Measurements from ENCODE around the gene TAS2R30. TPM values are rescaled to one million over a fixed set of nuclear protein-coding genes. Genes with fewer than 3 reads are reported as not detected.

Gene TAS2R30
- total and polyA plus RNA-seq, 2 donors = 0.14 to 1.7 TPM

DNA sequence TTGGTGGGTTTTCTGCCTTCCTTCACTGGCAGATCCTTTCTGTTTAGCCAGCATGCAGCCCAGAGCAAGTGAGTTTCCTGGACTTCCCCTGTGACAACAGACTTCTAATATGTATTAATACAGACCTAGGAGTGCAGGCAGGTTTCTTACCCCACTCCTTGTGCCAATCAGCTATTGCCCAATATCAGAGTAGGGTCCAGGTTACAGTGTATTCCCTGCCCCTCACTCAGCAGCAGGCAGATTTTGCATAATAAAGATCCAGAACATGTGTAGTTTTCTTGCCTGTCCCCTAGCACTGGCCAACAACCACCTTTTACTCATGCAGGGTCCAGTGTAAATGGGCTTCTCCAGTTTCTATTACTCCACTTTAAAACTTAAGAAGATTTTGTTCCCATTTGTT lies 31.9 kb upstream of the TAS2R30 start:
- H3K9me3 ChIP-seq (ENCODE audit: control insufficient read depth in 2 of 2, insufficient read depth in 1 of 2, low read length in 1 of 2) = no peaks in the 10 kb centered on the region
- DNase-seq (ENCODE audit: low read depth in 6 of 9, low spot score in 9 of 9) = no peak
- no peak overlapping the region for H3K4me3 ChIP-seq (ENCODE audit: low read length in 2 of 2)
- no peaks in the 10 kb centered on the region for H3K27me3 ChIP-seq (ENCODE audit: control insufficient read depth in 2 of 2, insufficient read depth in 1 of 2, low read length in 1 of 2)
- no peak overlapping the region for H3K27ac ChIP-seq (ENCODE audit: low read depth in 1 of 2, low read length in 1 of 2)
- H3K4me1 ChIP-seq (ENCODE audit: control insufficient read depth in 2 of 2, insufficient read depth in 2 of 2, low read length in 2 of 2) = peaks cover 5% of the 10 kb centered on the region in 2 donors
- H3K36me3 ChIP-seq (ENCODE audit: control insufficient read depth in 2 of 2, insufficient read depth in 2 of 2, low read length in 1 of 2) = peaks cover 7 to 25% of the 10 kb centered on the region in 2 donors

GRCh38 chr12:11164384-11164783 lies 29.9 kb upstream of the TAS2R30 start:
- Histone ChIP-seq H3K36me3 (ENCODE audit: control insufficient read depth in 2 of 2, insufficient read depth in 2 of 2, low read length in 1 of 2) (peaks cover 7 to 22% of the 10 kb centered on the region in 2 donors), H3K4me1 (ENCODE audit: control insufficient read depth in 2 of 2, insufficient read depth in 2 of 2, low read length in 2 of 2) (peaks cover 2 to 3% of the 10 kb centered on the region in 2 donors)
- DNase-seq (ENCODE audit: low read depth in 6 of 9, low spot score in 9 of 9) = no peak

DNA sequence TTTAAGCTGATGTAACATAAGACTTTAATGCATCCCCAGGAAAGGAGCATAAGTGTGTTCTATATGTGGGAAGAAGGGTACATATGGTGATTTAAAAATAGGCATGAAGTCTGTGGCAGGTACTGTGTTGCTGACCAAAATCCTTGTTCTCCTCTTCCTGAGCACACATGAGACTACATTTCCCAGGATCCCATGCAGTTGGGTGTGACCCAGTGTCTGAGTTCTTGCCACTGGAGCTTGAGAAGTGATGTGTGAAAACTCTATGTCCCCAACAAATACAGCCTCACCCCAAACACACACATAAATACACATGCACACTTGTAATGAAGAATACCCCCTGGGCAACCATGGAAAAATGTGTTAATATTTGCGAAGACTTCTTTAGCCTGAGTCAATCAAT lies 28.1 kb upstream of the TAS2R30 start:
- H3K27me3 ChIP-seq (ENCODE audit: control insufficient read depth in 2 of 2, insufficient read depth in 1 of 2, low read length in 1 of 2) = no peaks in the 10 kb centered on the region
- WGBS = 100% methylated on average over 1 of the region's 1 CpG

More at GRCh38 chr12:11164384-11164783, 29.9 kb upstream of the TAS2R30 start:
- Histone ChIP-seq H3K4me3 (ENCODE audit: low read length in 2 of 2) (no peak overlapping the region), H3K27ac (ENCODE audit: low read depth in 1 of 2, low read length in 1 of 2) (no peak overlapping the region), H3K27me3 (ENCODE audit: control insufficient read depth in 2 of 2, insufficient read depth in 1 of 2, low read length in 1 of 2) (no peaks in the 10 kb centered on the region), H3K9me3 (ENCODE audit: control insufficient read depth in 2 of 2, insufficient read depth in 1 of 2, low read length in 1 of 2) (no peaks in the 10 kb centered on the region)

GRCh38 chr12:11158885-11159444 lies 24.5 kb upstream of the TAS2R30 start:
- Histone ChIP-seq H3K27ac (ENCODE audit: low read depth in 1 of 2, low read length in 1 of 2) (no peak overlapping the region), H3K27me3 (ENCODE audit: control insufficient read depth in 2 of 2, insufficient read depth in 1 of 2, low read length in 1 of 2) (no peaks in the 10 kb centered on the region), H3K4me1 (ENCODE audit: control insufficient read depth in 2 of 2, insufficient read depth in 2 of 2, low read length in 2 of 2) (no peaks in the 10 kb centered on the region), H3K9me3 (ENCODE audit: control insufficient read depth in 2 of 2, insufficient read depth in 1 of 2, low read length in 1 of 2) (no peaks in the 10 kb centered on the region), H3K36me3 (ENCODE audit: control insufficient read depth in 2 of 2, insufficient read depth in 2 of 2, low read length in 1 of 2) (peaks cover 0 to 11% of the 10 kb centered on the region in 2 donors), H3K4me3 (ENCODE audit: low read length in 2 of 2) (no peak overlapping the region)
- WGBS = 77% methylated on average over 5 of the region's 5 CpGs
- DNase-seq (ENCODE audit: low read depth in 6 of 9, low spot score in 9 of 9) = no peak

More for the DNA sequence above, 28.1 kb upstream of the TAS2R30 start:
- Histone ChIP-seq H3K27ac (ENCODE audit: low read depth in 1 of 2, low read length in 1 of 2) (no peak overlapping the region), H3K36me3 (ENCODE audit: control insufficient read depth in 2 of 2, insufficient read depth in 2 of 2, low read length in 1 of 2) (peaks cover 7 to 18% of the 10 kb centered on the region in 2 donors), H3K4me3 (ENCODE audit: low read length in 2 of 2) (no peak overlapping the region), H3K9me3 (ENCODE audit: control insufficient read depth in 2 of 2, insufficient read depth in 1 of 2, low read length in 1 of 2) (no peaks in the 10 kb centered on the region), H3K4me1 (ENCODE audit: control insufficient read depth in 2 of 2, insufficient read depth in 2 of 2, low read length in 2 of 2) (no peaks in the 10 kb centered on the region)
- DNase-seq (ENCODE audit: low read depth in 6 of 9, low spot score in 9 of 9) = peak in 1 of 9 donors; percentile 7

DNA sequence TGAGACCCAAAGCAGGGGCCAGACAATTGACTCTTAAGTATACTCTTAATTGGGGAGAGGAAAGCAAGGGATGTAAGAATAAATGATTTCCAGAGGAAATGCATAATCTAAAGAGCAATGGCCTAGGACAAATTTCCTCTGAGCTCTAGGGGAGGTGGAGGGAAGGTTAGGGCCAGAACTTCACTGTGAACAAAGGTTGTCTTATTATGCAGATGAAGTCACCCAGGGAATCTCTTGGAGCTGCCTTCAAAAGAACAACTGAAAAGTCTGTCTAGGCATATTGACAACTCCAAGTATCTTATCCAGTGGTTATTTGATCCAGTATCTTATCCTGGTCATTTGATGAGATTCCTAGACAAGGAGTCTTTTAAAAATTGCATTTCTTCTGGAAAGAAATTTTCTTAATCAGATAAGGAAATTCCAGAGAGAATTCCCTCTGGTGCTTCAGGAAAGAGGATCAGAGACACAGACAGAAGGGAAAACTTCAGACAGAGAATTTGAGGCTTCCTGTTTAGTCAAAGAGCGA lies 20.0 kb upstream of the TAS2R30 start:
- Histone ChIP-seq H3K4me1 (ENCODE audit: control insufficient read depth in 2 of 2, insufficient read depth in 2 of 2, low read length in 2 of 2) (no peaks in the 10 kb centered on the region), H3K36me3 (ENCODE audit: control insufficient read depth in 2 of 2, insufficient read depth in 2 of 2, low read length in 1 of 2) (peaks cover 0 to 4% of the 10 kb centered on the region in 2 donors), H3K4me3 (ENCODE audit: low read length in 2 of 2) (no peak overlapping the region), H3K27me3 (ENCODE audit: control insufficient read depth in 2 of 2, insufficient read depth in 1 of 2, low read length in 1 of 2) (no peaks in the 10 kb centered on the region), H3K27ac (ENCODE audit: low read depth in 1 of 2, low read length in 1 of 2) (no peak overlapping the region), H3K9me3 (ENCODE audit: control insufficient read depth in 2 of 2, insufficient read depth in 1 of 2, low read length in 1 of 2) (peaks cover 0 to 4% of the 10 kb centered on the region in 2 donors)
- no peak for DNase-seq (ENCODE audit: low read depth in 6 of 9, low spot score in 9 of 9)
- 98% methylated on average over 1 of the region's 1 CpG for WGBS

DNA sequence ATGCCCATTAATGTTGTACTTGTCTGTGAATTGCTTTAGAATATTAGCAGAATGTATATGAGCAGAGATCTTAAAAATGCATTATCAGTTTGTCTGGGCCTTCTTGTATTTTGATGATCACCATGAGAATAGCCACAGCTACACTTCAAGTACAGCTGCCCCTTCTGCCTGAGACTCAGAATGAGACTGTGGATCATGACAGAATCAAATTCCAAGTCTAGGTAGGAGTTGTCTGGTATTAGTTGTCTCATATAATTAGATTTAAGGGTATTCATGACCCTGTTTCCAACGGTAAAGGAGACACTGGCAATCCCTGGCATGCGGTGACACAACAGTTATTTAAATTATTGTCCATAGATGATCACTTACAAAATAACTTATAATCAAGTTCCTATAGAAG lies 18.3 kb upstream of the TAS2R30 start:
- DNase-seq (ENCODE audit: low read depth in 6 of 9, low spot score in 9 of 9) = no peak
- H3K36me3 ChIP-seq (ENCODE audit: control insufficient read depth in 2 of 2, insufficient read depth in 2 of 2, low read length in 1 of 2) = peaks cover 0 to 4% of the 10 kb centered on the region in 2 donors
- no peak overlapping the region for H3K4me3 ChIP-seq (ENCODE audit: low read length in 2 of 2)
- WGBS = 95% methylated on average over 2 of the region's 2 CpGs
- H3K27me3 ChIP-seq (ENCODE audit: control insufficient read depth in 2 of 2, insufficient read depth in 1 of 2, low read length in 1 of 2) = no peaks in the 10 kb centered on the region
- peaks cover 0 to 4% of the 10 kb centered on the region in 2 donors for H3K9me3 ChIP-seq (ENCODE audit: control insufficient read depth in 2 of 2, insufficient read depth in 1 of 2, low read length in 1 of 2)
- no peak overlapping the region for H3K27ac ChIP-seq (ENCODE audit: low read depth in 1 of 2, low read length in 1 of 2)
- no peaks in the 10 kb centered on the region for H3K4me1 ChIP-seq (ENCODE audit: control insufficient read depth in 2 of 2, insufficient read depth in 2 of 2, low read length in 2 of 2)

DNA sequence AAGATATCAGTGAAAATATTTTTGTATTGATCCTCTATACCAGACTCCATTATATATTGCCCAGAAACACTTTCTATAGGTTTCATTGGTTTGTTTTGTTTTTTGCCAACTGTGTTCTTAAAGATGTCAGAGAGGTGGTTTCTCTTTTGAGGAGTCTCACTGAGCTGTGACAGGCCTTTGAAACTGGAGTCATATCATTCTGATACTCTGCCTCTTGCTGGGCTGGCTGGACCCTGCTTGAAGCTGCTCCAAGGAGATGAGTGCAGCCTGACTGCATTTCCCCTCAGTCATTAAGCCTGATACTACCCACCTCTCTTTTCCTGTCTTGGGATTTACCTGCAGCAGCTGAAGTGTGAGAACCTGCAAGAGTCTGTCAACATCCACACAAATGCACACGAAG lies 16.4 kb upstream of the TAS2R30 start:
- H3K9me3 ChIP-seq (ENCODE audit: control insufficient read depth in 2 of 2, insufficient read depth in 1 of 2, low read length in 1 of 2) = peaks cover 0 to 4% of the 10 kb centered on the region in 2 donors
- no peaks in the 10 kb centered on the region for H3K4me1 ChIP-seq (ENCODE audit: control insufficient read depth in 2 of 2, insufficient read depth in 2 of 2, low read length in 2 of 2)
- H3K4me3 ChIP-seq (ENCODE audit: low read length in 2 of 2) = no peak overlapping the region
- H3K27me3 ChIP-seq (ENCODE audit: control insufficient read depth in 2 of 2, insufficient read depth in 1 of 2, low read length in 1 of 2) = no peaks in the 10 kb centered on the region
- H3K36me3 ChIP-seq (ENCODE audit: control insufficient read depth in 2 of 2, insufficient read depth in 2 of 2, low read length in 1 of 2) = peaks cover 0 to 4% of the 10 kb centered on the region in 2 donors
- WGBS = 72% methylated on average over 1 of the region's 1 CpG
- no peak for DNase-seq (ENCODE audit: low read depth in 6 of 9, low spot score in 9 of 9)
- H3K27ac ChIP-seq (ENCODE audit: low read depth in 1 of 2, low read length in 1 of 2) = no peak overlapping the region

- Histone ChIP-seq H3K27me3 (ENCODE audit: control insufficient read depth in 2 of 2, insufficient read depth in 1 of 2, low read length in 1 of 2) (no peaks in the 10 kb centered on the region), H3K27ac (ENCODE audit: low read depth in 1 of 2, low read length in 1 of 2) (no peak overlapping the region), H3K36me3 (ENCODE audit: control insufficient read depth in 2 of 2, insufficient read depth in 2 of 2, low read length in 1 of 2) (peaks cover 0 to 4% of the 10 kb centered on the region in 2 donors), H3K9me3 (ENCODE audit: control insufficient read depth in 2 of 2, insufficient read depth in 1 of 2, low read length in 1 of 2) (peaks cover 0 to 15% of the 10 kb centered on the region in 2 donors), H3K4me1 (ENCODE audit: control insufficient read depth in 2 of 2, insufficient read depth in 2 of 2, low read length in 2 of 2) (no peaks in the 10 kb centered on the region), H3K4me3 (ENCODE audit: low read length in 2 of 2) (no peak overlapping the region)
- DNase-seq (ENCODE audit: low read depth in 6 of 9, low spot score in 9 of 9) = no peak
- WGBS = 100% methylated on average over 1 of the region's 1 CpG
Measured at GRCh38 chr12:11147420-11147819, 13.0 kb upstream of the TAS2R30 start.

GRCh38 chr12:11144297-11144696 lies 9.9 kb upstream of the TAS2R30 start:
- DNase-seq (ENCODE audit: low read depth in 6 of 9, low spot score in 9 of 9) = no peak
- H3K27me3 ChIP-seq (ENCODE audit: control insufficient read depth in 2 of 2, insufficient read depth in 1 of 2, low read length in 1 of 2) = no peaks in the 10 kb centered on the region
- peaks cover 0 to 3% of the 10 kb centered on the region in 2 donors for H3K36me3 ChIP-seq (ENCODE audit: control insufficient read depth in 2 of 2, insufficient read depth in 2 of 2, low read length in 1 of 2)
- no peak overlapping the region for H3K4me3 ChIP-seq (ENCODE audit: low read length in 2 of 2)
- H3K9me3 ChIP-seq (ENCODE audit: control insufficient read depth in 2 of 2, insufficient read depth in 1 of 2, low read length in 1 of 2) = peaks cover 0 to 10% of the 10 kb centered on the region in 2 donors
- 95% methylated on average over 5 of the region's 5 CpGs for WGBS
- H3K4me1 ChIP-seq (ENCODE audit: control insufficient read depth in 2 of 2, insufficient read depth in 2 of 2, low read length in 2 of 2) = no peaks in the 10 kb centered on the region
- no peak overlapping the region for H3K27ac ChIP-seq (ENCODE audit: low read depth in 1 of 2, low read length in 1 of 2)

All from thymus (tissue), 11 donors.